ENCODE measurements around the gene NOTCH4. TPM values are rescaled to one million over a fixed set of nuclear protein-coding genes. Genes with fewer than 3 reads are reported as not detected.
A peak's percentile ranks its signal among the peaks of the same experiment; 100 is the strongest.

Gene NOTCH4
- total and polyA plus RNA-seq, 2 of the 4 experiments (the other 2 are of a cell fraction), result 0.96 to 1.3 TPM

- H3K9ac ChIP-seq (ENCODE audit: low read depth, low read length), result peak overlapping the region; percentile 48
- WGBS, 2 experiments (ENCODE audit: extremely low coverage in 2 of 2, insufficient read length in 1 of 2), result no CpG with 5 or more reads among the region's 30 CpGs
- H3K4ac ChIP-seq (ENCODE audit: low read depth, low read length), result peak overlapping the region; percentile 93
- peak overlapping the region; percentile 87; the same call in 2 of the 3 replicates for H2BK15ac ChIP-seq (ENCODE audit: low read depth, low read length)
- H2AK9ac ChIP-seq (replicated peaks; ENCODE audit: low read depth, low read length, poor library complexity), result peak overlapping the region; percentile 4
- H3K79me1 ChIP-seq (ENCODE audit: low read depth in 1 of 2, low read length in 2 of 2), result no peaks in the 10 kb centered on the region
- ATAC-seq (ENCODE audit: low read depth), result peak; percentile 97
- H2BK5ac ChIP-seq (ENCODE audit: low read depth, low read length, poor library complexity, severe bottlenecking), result peak overlapping the region; percentile 46
- no peaks in the 10 kb centered on the region for H3K9me3 ChIP-seq (ENCODE audit: control insufficient read depth, insufficient read depth, low read length)
- H3K36me3 ChIP-seq (ENCODE audit: control insufficient read depth, insufficient read depth, low read length), result no peaks in the 10 kb centered on the region
- peak overlapping the region; percentile 49 for H3K4me2 ChIP-seq (ENCODE audit: low read depth, low read length)
- ChIA-PET CTCF (interaction anchor here (0.6 to 1.7 kb wide), 9 partner anchors 10 to 977 kb away, joined by 3 to 10 read pairs (median 3); no protein-coding TSS in a partner anchor), POLR2A (ENCODE audit: unreplicated experiment) (interaction anchor here (0.6 kb wide), 1 partner anchor 14 kb away, joined by 3 read pairs; no protein-coding TSS in a partner anchor)
- no TSS peak for BruUV-seq (replicated peaks)
- H3K56ac ChIP-seq (ENCODE audit: extremely low read depth, insufficient read depth, low read length), result peak overlapping the region; percentile 88
- peak overlapping the region; percentile 93 for H2AFZ ChIP-seq (replicated peaks; ENCODE audit: low read length, poor library complexity)
- peak overlapping the region; percentile 91 for H4K5ac ChIP-seq (ENCODE audit: low read depth, low read length)
- peak overlapping the region; percentile 94 to 97 for H4K8ac ChIP-seq (ENCODE audit: low read depth in 2 of 2, low read length in 2 of 2)
- peak overlapping the region; percentile 78 for H2BK20ac ChIP-seq (ENCODE audit: low read depth, low read length)
- H3K23ac ChIP-seq (ENCODE audit: low read depth, low read length), result peak overlapping the region; percentile 71
- intact Hi-C loops (cut with micrococcal nuclease), result no loop called here
- H3K4me3 ChIP-seq (ENCODE audit: insufficient read depth, low read depth, low read length), result peak overlapping the region; percentile 20
- H4K91ac ChIP-seq (ENCODE audit: insufficient read depth, low read depth, low read length), result peak overlapping the region; percentile 90
- in situ Hi-C loops (cut with MboI; ENCODE audit: low sequenced_read_pairs), result no loop called here
- peaks cover 4% of the 10 kb centered on the region for H3K4me1 ChIP-seq (ENCODE audit: control insufficient read depth, insufficient read depth, low read length)
- peaks cover 3% of the 10 kb centered on the region; the same call in 1 of the 2 replicates for H3K9me1 ChIP-seq (ENCODE audit: insufficient read depth, low read length)
- H2BK120ac ChIP-seq (ENCODE audit: low read depth, low read length), result peak overlapping the region; percentile 89
- H3K27me3 ChIP-seq (ENCODE audit: control insufficient read depth, insufficient read depth, low read length), result no peaks in the 10 kb centered on the region
- H3K18ac ChIP-seq (ENCODE audit: low read depth, low read length), result peak overlapping the region; percentile 84
- peak; percentile 93 for DNase-seq
- H3K14ac ChIP-seq (replicated peaks; ENCODE audit: low read depth, low read length), result peak overlapping the region; percentile 85
- dilution Hi-C loops (cut with HindIII; ENCODE audit: low sequenced_read_pairs, unreplicated experiment), result no loop called here
- H4K20me1 ChIP-seq (ENCODE audit: insufficient read depth, low read length), result no peaks in the 10 kb centered on the region
- peak overlapping the region; percentile 81 for H3K27ac ChIP-seq (ENCODE audit: insufficient read depth, low read length)
- H2AK5ac ChIP-seq (ENCODE audit: low read depth, low read length), result peak overlapping the region; percentile 38
- TF ChIP-seq CHD1 (IDR thresholded peaks at IDR 0.05; ENCODE audit: low read depth, low read length) (no peak), POLR2A (IDR thresholded peaks at IDR 0.05; ENCODE audit: low read depth, low read length) (0 out of 2 replicates have a peak, but pooled peaks have one; percentile 25), USF2 (IDR thresholded peaks at IDR 0.05; ENCODE audit: low read depth, low read length) (no peak), RFX5 (IDR thresholded peaks at IDR 0.05; ENCODE audit: low read depth, low read length) (no peak), MAZ (IDR thresholded peaks at IDR 0.05; ENCODE audit: borderline replicate concordance, low read depth, low read length) (peak; percentile 37; the same call in 1 of the 2 replicates), RCOR1 (IDR thresholded peaks at IDR 0.05; ENCODE audit: insufficient replicate concordance, low read length) (no peak), ELK1 (IDR thresholded peaks at IDR 0.05; ENCODE audit: borderline replicate concordance, low read depth, low read length) (no peak), MAFK (IDR thresholded peaks at IDR 0.05; ENCODE audit: low read depth, low read length) (no peak), RAD21 (IDR thresholded peaks at IDR 0.05; ENCODE audit: low read length) (peak; percentile 37; the same call in 1 of the 2 replicates), NFE2L2 (IDR thresholded peaks at IDR 0.05; ENCODE audit: low read depth, low read length) (no peak), CTCF (conservative IDR thresholded peaks at IDR 0.05; ENCODE audit: low read depth, low read length) (peak; percentile 62), FOS (IDR thresholded peaks at IDR 0.05; ENCODE audit: low read depth, low read length) (peak; percentile 52; the same call in 1 of the 2 replicates), MXI1 (IDR thresholded peaks at IDR 0.05; ENCODE audit: borderline replicate concordance, low read depth, low read length) (0 out of 2 replicates have a peak, but pooled peaks have one; percentile 42)
These were observed 31.6 kb upstream of the NOTCH4 start for GRCh38 chr6:32255199-32256153.
